HG03060 (cell line): ENCODE results near the gene MPRIP.

Experiments used
- ATAC-seq: cut with Tn5 transposase; IDR thresholded peaks from one replicate; pipeline ENCODE4 v1.9.1; 2021; ENCODE audit warnings: low read depth, moderate number of reproducible peaks; ENCODE audit not compliant: unreplicated experiment

The MPRIP gene

DNA sequence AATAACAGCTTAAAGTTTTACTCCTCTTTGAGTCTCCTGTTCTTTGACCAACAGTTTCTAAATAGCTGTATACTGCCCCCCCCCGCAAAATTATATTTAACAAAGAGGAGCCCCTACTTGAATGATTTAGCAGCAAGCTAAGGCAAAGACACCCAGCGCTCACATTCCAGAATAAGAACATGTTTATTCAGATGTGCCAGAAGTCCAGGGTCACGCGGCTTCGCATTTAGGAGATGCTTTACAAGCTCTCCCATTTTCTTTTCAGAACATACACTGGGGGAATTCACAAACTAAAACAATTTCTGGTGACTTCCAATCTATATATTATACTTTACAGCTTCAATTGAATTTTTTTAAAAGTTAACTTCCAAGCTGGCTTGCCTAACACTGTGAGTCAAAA lies 158.6 kb downstream of the MPRIP start:
- ATAC-seq: no peak

DNA sequence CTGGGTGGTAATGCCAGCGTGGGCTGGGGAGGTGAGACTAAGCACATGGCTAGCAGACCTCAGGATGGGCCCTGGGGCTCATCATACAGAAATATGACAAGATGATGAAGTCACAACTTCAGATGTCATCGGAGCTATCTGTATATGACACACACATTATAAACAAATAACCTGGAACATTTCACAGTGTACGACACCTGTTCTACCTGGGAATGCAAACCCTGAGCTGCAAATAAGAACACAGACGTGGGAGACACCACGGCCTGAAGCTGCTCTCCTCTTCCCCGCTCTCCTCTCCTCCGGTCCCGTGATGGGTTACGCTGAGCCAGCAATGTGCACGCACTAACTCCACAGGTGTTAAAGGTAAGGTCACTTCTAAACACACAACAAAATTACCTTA lies 159.0 kb downstream of the MPRIP start:
- no peak for ATAC-seq

- no peak for ATAC-seq
Measured at GRCh38 chr17:17201907-17202306, 159.7 kb downstream of the MPRIP start.

GRCh38 chr17:17203173-17203730 lies 161.0 kb downstream of the MPRIP start:
- ATAC-seq: no peak

DNA sequence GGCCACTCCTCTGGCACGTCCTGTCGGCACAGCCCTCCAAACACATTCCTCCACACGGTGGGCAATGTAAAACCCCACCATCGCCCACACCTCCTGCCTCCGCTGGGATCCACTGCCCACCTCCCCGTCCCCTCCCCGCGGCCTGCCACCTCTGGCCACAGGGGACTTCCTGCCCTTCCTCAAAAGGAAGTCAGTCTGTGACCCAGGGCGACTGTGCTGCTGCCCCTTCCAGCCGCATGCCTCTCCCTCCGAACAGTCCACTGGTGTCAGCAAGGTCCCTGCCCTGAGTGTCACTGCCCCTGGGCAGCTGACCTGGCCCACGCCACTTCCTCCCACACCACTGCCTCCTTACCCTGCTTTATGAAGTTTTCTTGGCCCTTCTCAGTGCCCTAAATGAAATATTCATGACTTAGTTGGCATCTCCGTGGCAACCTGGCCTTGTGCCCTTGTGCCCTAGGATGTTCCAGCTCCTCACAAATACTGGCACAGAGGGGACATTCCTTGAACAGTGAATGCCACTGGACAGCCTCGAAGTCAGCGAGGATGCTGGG lies 161.9 kb downstream of the MPRIP start:
- ATAC-seq: no peak

- no peak for ATAC-seq
Measured at GRCh38 chr17:17204635-17205231, 162.5 kb downstream of the MPRIP start.

- ATAC-seq: no peak
Measured at GRCh38 chr17:17205368-17206123, 163.3 kb downstream of the MPRIP start.

DNA sequence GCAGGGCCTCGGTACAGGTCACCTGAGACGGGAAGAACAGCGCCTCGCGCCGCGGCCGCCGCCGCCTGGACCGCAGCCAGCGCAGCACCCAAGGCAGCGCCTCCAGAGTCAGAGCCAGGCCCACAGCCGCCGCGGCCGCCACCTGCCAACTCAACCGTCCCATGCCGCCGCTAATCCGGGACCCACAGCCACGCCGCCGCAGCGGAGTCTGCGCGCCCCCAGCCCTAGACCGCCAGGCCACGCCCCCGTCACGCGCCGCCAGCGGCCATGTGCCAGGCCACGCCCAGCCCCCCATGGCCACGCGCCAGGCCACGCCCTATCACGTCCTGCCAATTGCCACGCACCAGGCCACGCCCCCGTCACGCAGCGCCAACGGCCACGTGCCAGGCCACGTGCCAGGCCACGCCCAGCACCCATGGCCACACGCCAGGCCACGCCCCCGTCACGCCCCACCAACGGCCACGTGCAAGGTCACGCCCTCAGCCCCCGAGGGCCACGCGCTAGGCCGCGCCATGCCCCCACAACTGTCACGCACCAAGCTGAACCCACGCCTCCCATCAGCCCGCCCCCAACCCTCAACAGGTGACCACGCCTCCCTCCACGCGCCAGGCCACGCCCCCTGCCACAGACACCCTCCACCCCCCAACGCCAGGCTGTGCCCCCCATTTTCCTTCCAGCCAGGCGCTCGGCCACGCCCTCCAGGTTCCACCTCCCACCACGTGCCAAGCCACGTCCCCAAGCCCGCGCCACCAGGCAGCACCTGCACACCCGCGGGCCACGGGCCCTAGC lies 164.1 kb downstream of the MPRIP start, which contains the start of gene PLD6:
TSS of gene PLD6 (minus strand) at position 210 of the 789 bp plus-strand sequence. CDS start at position 163, 47 bp downstream.
- ATAC-seq: peak; percentile 33

- no peak for ATAC-seq
Measured at GRCh38 chr17:17206913-17207335, 164.7 kb downstream of the MPRIP start.

GRCh38 chr17:17207998-17208397 lies 165.7 kb downstream of the MPRIP start:
- ATAC-seq: no peak

- no peak for ATAC-seq
Measured at GRCh38 chr17:17213775-17214174, 171.5 kb downstream of the MPRIP start.

- no peak for ATAC-seq
Measured at GRCh38 chr17:17214646-17215436, 172.6 kb downstream of the MPRIP start.

- ATAC-seq: no peak
Measured at GRCh38 chr17:17215575-17215974, 173.3 kb downstream of the MPRIP start.

GRCh38 chr17:17216236-17216635 lies 174.0 kb downstream of the MPRIP start:
- ATAC-seq: no peak

- ATAC-seq: no peak
Measured at GRCh38 chr17:17216776-17217175, 174.5 kb downstream of the MPRIP start.

DNA sequence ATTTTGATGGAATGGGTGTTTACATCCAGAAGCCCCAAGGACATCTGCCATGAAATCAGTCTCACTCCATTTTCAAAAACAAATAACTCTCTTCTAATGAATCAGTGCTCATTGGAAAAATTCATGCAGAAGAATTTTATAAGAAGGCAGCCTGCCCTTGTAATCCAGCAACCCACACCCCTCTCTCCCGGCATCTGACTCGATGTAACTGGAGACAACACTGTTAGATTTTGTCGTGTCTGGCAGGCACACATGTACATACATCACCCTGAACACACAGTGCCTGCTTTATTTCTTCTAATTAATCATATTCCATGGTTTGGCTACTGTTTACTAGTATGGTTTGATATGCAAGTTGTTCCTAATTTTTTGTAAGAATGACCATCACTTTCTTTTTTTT lies 175.7 kb downstream of the MPRIP start:
- ATAC-seq: no peak

- ATAC-seq: no peak
Measured at GRCh38 chr17:17220529-17220928, 178.3 kb downstream of the MPRIP start.

GRCh38 chr17:17221329-17221728 lies 179.1 kb downstream of the MPRIP start:
- no peak for ATAC-seq

DNA sequence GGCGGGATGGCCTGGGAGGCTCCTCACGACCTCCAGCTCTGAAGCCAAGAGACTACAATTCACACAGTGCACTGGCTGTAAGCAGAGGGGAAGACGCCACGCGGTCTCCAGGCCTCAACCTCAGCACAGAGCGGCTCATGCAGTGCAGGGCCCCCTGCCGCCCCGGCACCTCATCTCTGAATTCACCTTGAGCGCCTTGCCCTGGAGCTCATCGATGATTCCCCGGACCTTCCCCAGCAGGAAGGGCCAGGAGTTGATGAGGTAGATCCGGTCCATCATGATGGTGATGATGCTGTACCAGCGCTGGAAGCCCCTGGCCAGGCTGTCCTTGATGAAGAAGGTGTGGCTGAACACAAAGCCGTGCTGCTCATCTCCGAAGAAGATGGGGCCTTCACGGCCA lies 181.5 kb downstream of the MPRIP start:
- no peak for ATAC-seq

- no peak for ATAC-seq
Measured at GRCh38 chr17:17224137-17224536, 181.9 kb downstream of the MPRIP start.
